C1 segment of cervical spinal cord (tissue), 14 donors: ENCODE measurements around the gene ZNF618.
"Not testable (repeated sequence)": the region's sequence is repeated elsewhere in the genome, so short reads cannot be mapped to it uniquely, and the experiment has no call there.

Experiments
- DNase-seq, 14 donors: peaks; one replicate each; lab custom pipeline; 2025; lab: John Stamatoyannopoulos, UW

Gene ZNF618

GRCh38 chr9:114037961-114038723 is 162.0 kb downstream of the ZNF618 start:
- peak in 3 of 14 donors; percentile 20 to 64 (median 26) for DNase-seq

- no peak for DNase-seq
Measured at GRCh38 chr9:114038724-114039313, 162.7 kb downstream of the ZNF618 start.

GRCh38 chr9:114039484-114039883 is 163.4 kb downstream of the ZNF618 start:
- no peak for DNase-seq

- DNase-seq, result not testable (repeated sequence)
Measured at GRCh38 chr9:114043660-114044059, 167.6 kb downstream of the ZNF618 start.

GRCh38 chr9:114046237-114046755 is 170.2 kb downstream of the ZNF618 start:
- DNase-seq, result no peak

GRCh38 chr9:114046875-114047274 is 170.8 kb downstream of the ZNF618 start:
- no peak for DNase-seq

- no peak for DNase-seq
Measured at GRCh38 chr9:114047717-114048116, 171.6 kb downstream of the ZNF618 start.

- no peak for DNase-seq
Measured at GRCh38 chr9:114048533-114049415, 172.7 kb downstream of the ZNF618 start.

GRCh38 chr9:114049441-114050225 is 173.5 kb downstream of the ZNF618 start:
- DNase-seq, result no peak

- DNase-seq, result no peak
Measured at GRCh38 chr9:114050226-114050568, 174.1 kb downstream of the ZNF618 start.

GRCh38 chr9:114050646-114051045 is 174.5 kb downstream of the ZNF618 start:
- no peak for DNase-seq

- no peak for DNase-seq
Measured at GRCh38 chr9:114051281-114051680, 175.2 kb downstream of the ZNF618 start.

GRCh38 chr9:114051706-114052105 is 175.6 kb downstream of the ZNF618 start:
- no peak for DNase-seq

GRCh38 chr9:114053246-114054005 is 177.3 kb downstream of the ZNF618 start:
- DNase-seq, result peak in 1 of 14 donors; percentile 76

- DNase-seq, result no peak
Measured at GRCh38 chr9:114054191-114054690, 178.1 kb downstream of the ZNF618 start.

- DNase-seq, result no peak
Measured at GRCh38 chr9:114055061-114055460, 179.0 kb downstream of the ZNF618 start.

GRCh38 chr9:114055894-114056293 is 179.8 kb downstream of the ZNF618 start:
- no peak for DNase-seq

- no peak for DNase-seq
Measured at GRCh38 chr9:114056527-114056926, 180.4 kb downstream of the ZNF618 start.

- DNase-seq, result no peak
Measured at GRCh38 chr9:114057161-114057885, 181.2 kb downstream of the ZNF618 start.

- DNase-seq, result no peak
Measured at GRCh38 chr9:114058688-114059046, 182.6 kb downstream of the ZNF618 start.
